ENCODE data around the gene WNK1. TPM values are rescaled to one million over a fixed set of nuclear protein-coding genes. Genes with fewer than 3 reads are reported as not detected.

The WNK1 gene
- polyA plus RNA-seq, 3 donors: 8.7 to 57.2 (median 20.9) TPM

GRCh38 chr12:852864-853263 lies 100.5 kb downstream of the WNK1 start:
- peaks cover 19% of the 10 kb centered on the region for H3K4me1 Mint-ChIP-seq
- H3K27me3 Mint-ChIP-seq (ENCODE audit: low read depth in 3 of 3): no peaks in the 10 kb centered on the region
- no peak overlapping the region for H3K4me2 ChIP-seq (replicated peaks; ENCODE audit: extremely low read depth, low read length, poor library complexity, severe bottlenecking)
- no peak overlapping the region for H3K4me3 Mint-ChIP-seq
- H3K9ac ChIP-seq (ENCODE audit: insufficient read depth, low read length, poor library complexity, severe bottlenecking): no peak overlapping the region
- no peak for DNase-seq
- no peaks in the 10 kb centered on the region for H3K27me3 ChIP-seq (ENCODE audit: control insufficient read depth in 2 of 2, insufficient read depth in 2 of 2, low read length in 2 of 2)
- H2AFZ ChIP-seq (ENCODE audit: insufficient read depth, low read depth, low read length, poor library complexity, severe bottlenecking): no peak overlapping the region
- peaks cover 53% of the 10 kb centered on the region for H3K79me2 ChIP-seq (ENCODE audit: insufficient read depth, low read length)
- no peak overlapping the region for H3K27ac ChIP-seq (ENCODE audit: low read depth in 1 of 2, low read length in 2 of 2)
- peaks cover 82% of the 10 kb centered on the region for H4K20me1 ChIP-seq (ENCODE audit: insufficient read depth, low read length)
- H3K27ac Mint-ChIP-seq: no peak overlapping the region
- H3K4me3 ChIP-seq (replicated peaks in 1 of 3; ENCODE audit: low read depth in 2 of 3, low read length in 3 of 3): no peak overlapping the region
- TF ChIP-seq CTCF (IDR thresholded peaks at IDR 0.05): no peak
- no peaks in the 10 kb centered on the region for H3K9me3 ChIP-seq (replicated peaks in 1 of 2; ENCODE audit: control insufficient read depth in 1 of 2, insufficient read depth in 1 of 2, low read length in 2 of 2)
- peaks cover 3 to 10% of the 10 kb centered on the region in 2 donors for H3K4me1 ChIP-seq (ENCODE audit: control insufficient read depth in 1 of 2, insufficient read depth in 2 of 2, low read length in 2 of 2)
- intact Hi-C loops (cut with micrococcal nuclease): no loop called here
- no peaks in the 10 kb centered on the region for H3K9me3 Mint-ChIP-seq
- H3K36me3 ChIP-seq (replicated peaks in 1 of 2; ENCODE audit: control insufficient read depth in 1 of 2, insufficient read depth in 2 of 2, low read length in 2 of 2): peaks cover 20 to 26% of the 10 kb centered on the region in 2 donors
- H3K36me3 Mint-ChIP-seq: peaks cover 23 to 36% of the 10 kb centered on the region in 2 donors

GRCh38 chr12:857611-858010 lies 105.2 kb downstream of the WNK1 start:
- H3K27me3 ChIP-seq (ENCODE audit: control insufficient read depth in 2 of 2, insufficient read depth in 2 of 2, low read length in 2 of 2): no peaks in the 10 kb centered on the region
- no peak overlapping the region for H3K4me2 ChIP-seq (replicated peaks; ENCODE audit: extremely low read depth, low read length, poor library complexity, severe bottlenecking)
- intact Hi-C loops (cut with micrococcal nuclease): no loop called here
- Mint-ChIP-seq H3K4me1 (no peaks in the 10 kb centered on the region), H3K9me3 (no peaks in the 10 kb centered on the region), H3K27ac (peak overlapping the region in 1 of 7 donors; percentile 11), H3K4me3 (no peak overlapping the region), H3K36me3 (peaks cover 57 to 62% of the 10 kb centered on the region in 2 donors), H3K27me3 (ENCODE audit: low read depth in 3 of 3) (no peaks in the 10 kb centered on the region)
- H4K20me1 ChIP-seq (ENCODE audit: insufficient read depth, low read length): peaks cover 70% of the 10 kb centered on the region
- peaks cover 66 to 74% of the 10 kb centered on the region in 2 donors for H3K36me3 ChIP-seq (replicated peaks in 1 of 2; ENCODE audit: control insufficient read depth in 1 of 2, insufficient read depth in 2 of 2, low read length in 2 of 2)
- TF ChIP-seq CTCF (IDR thresholded peaks at IDR 0.05): no peak
- H3K27ac ChIP-seq (ENCODE audit: low read depth in 1 of 2, low read length in 2 of 2): peak overlapping the region in 1 of 2 donors; percentile 1
- no peaks in the 10 kb centered on the region for H3K4me1 ChIP-seq (ENCODE audit: control insufficient read depth in 1 of 2, insufficient read depth in 2 of 2, low read length in 2 of 2)
- no CpG with 5 or more reads among the region's 5 CpGs for WGBS (ENCODE audit: insufficient coverage)
- H3K4me3 ChIP-seq (replicated peaks in 1 of 3; ENCODE audit: low read depth in 2 of 3, low read length in 3 of 3): no peak overlapping the region
- H3K79me2 ChIP-seq (ENCODE audit: insufficient read depth, low read length): peaks cover 24% of the 10 kb centered on the region
- no peak overlapping the region for H2AFZ ChIP-seq (ENCODE audit: insufficient read depth, low read depth, low read length, poor library complexity, severe bottlenecking)
- no peaks in the 10 kb centered on the region for H3K9me3 ChIP-seq (replicated peaks in 1 of 2; ENCODE audit: control insufficient read depth in 1 of 2, insufficient read depth in 1 of 2, low read length in 2 of 2)
- H3K9ac ChIP-seq (ENCODE audit: insufficient read depth, low read length, poor library complexity, severe bottlenecking): no peak overlapping the region
- DNase-seq: no peak
